ENCODE results near the gene CHPF.

Gene CHPF

DNA sequence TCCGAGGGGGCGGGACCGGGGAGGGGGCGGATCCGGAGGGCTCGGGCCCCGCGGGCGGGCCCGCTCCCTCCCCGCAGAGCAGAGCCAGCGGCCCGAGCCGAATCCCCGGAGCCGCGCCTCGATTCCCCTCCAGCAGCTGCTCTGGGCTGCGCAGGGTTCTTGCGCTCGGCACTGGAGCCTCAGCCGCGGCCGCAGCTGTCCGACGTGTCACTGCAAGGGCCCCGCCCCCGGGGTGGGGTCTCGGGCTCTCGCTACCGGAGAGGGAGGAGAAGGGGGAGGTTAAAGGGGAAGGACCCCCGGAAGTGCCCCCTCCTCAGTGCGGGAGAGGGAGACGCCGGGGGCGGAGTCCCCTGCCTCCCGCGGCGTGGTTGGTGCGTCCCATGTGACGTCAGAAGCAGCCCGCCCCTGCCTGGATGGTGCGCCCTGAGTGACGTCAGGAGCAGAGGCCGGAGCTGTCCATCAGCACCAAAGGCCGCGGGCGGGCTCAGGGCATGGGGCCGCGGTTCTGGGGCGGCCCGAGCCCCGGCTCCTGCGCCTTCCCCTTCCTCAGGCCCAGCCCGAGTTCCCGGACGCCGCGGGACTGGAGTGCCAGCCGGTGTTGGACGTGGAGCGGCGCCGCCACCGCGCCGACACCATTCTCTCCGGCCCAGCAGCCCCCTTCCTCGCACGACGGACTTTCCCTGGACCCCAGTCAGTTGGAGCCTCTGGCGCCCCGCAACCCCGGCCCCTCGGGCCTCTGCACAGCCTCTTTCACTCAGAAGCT lies at the start of gene CHPF, which contains the start of gene TMEM198:
Gene CHPF, minus strand, starts transcription at position 214 of the 763 bp plus-strand sequence. CDS start 271 bp downstream, outside the sequence.
Gene TMEM198, plus strand, starts transcription at position 433 of the 763 bp plus-strand sequence. CDS start 700 bp downstream, outside the sequence.
- peak; percentile 93 for DNase-seq (ENCODE audit: low read depth)

DNA sequence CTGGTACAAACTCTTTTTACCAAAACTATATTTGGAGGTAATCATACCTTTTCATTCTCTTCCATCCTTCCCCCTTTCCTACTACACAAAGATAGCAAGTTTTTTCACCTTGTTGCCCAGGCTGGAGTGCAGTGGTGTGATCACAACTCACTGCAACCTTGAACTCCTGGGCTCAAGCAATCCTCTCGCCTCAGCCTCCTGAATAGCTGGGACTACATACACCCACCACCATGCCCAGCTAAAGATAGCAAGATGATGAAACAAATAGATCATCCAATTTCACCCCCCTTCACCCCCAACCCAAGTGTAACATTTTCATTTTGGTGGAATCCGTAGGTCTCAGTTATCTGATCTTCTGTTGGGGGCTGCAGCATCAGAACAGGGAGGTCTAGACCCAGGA lies 49.5 kb upstream of the CHPF start:
- DNase-seq (ENCODE audit: low read depth), result no peak

DNA sequence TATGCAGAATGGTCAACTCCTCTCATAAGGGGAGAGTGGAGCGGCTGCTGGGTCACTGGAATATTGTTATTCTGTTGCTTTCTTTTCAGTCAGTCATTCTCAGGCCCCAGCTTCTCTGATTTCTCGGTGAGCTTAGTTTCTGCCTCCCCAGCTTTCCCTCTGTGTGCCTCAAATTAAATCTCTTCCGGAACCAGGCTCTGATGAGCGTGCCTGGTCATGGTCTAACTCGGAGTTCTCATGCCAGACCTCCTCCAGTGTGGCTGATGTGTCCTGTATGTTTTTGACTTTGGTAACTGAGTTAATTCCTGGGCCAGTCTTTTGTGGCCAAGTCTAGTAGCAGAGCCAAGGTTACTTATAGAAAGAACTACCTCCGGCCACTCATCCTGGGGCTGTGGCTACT lies 49.1 kb upstream of the CHPF start:
- DNase-seq (ENCODE audit: low read depth), result no peak

- DNase-seq (ENCODE audit: low read depth), result no peak
These were observed 47.5 kb upstream of the CHPF start for GRCh38 chr2:219591091-219591490.

GRCh38 chr2:219581346-219581745 lies 37.7 kb upstream of the CHPF start:
- no peak for DNase-seq (ENCODE audit: low read depth)

- DNase-seq (ENCODE audit: low read depth), result no peak
These were observed 35.4 kb upstream of the CHPF start for GRCh38 chr2:219578811-219579613.

- DNase-seq (ENCODE audit: low read depth), result no peak
These were observed 33.1 kb upstream of the CHPF start for GRCh38 chr2:219576505-219577388.

GRCh38 chr2:219575566-219576504 lies 32.2 kb upstream of the CHPF start:
- DNase-seq (ENCODE audit: low read depth), result no peak

GRCh38 chr2:219574484-219575311 lies 31.1 kb upstream of the CHPF start:
- DNase-seq (ENCODE audit: low read depth), result no peak

DNA sequence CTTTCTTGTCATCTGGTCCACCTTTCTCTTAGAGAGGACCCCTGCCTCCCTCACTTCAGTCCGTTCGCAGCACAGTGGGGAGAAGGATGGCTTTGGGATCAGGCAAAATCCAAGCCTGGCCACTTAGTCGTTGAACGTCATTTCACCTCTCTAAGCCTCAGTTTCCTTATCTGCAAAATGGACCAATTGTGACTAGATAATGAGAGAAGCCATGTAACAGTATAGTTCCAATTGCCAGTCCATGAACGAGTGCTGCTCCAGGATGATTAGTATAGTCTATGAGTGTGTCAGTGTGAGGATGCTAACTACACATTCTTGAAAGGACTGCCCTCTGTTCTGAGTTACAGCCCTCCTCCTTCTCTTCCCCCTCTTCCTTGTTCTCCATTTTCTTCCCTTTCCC lies 29.6 kb upstream of the CHPF start:
- DNase-seq (ENCODE audit: low read depth), result no peak

DNA sequence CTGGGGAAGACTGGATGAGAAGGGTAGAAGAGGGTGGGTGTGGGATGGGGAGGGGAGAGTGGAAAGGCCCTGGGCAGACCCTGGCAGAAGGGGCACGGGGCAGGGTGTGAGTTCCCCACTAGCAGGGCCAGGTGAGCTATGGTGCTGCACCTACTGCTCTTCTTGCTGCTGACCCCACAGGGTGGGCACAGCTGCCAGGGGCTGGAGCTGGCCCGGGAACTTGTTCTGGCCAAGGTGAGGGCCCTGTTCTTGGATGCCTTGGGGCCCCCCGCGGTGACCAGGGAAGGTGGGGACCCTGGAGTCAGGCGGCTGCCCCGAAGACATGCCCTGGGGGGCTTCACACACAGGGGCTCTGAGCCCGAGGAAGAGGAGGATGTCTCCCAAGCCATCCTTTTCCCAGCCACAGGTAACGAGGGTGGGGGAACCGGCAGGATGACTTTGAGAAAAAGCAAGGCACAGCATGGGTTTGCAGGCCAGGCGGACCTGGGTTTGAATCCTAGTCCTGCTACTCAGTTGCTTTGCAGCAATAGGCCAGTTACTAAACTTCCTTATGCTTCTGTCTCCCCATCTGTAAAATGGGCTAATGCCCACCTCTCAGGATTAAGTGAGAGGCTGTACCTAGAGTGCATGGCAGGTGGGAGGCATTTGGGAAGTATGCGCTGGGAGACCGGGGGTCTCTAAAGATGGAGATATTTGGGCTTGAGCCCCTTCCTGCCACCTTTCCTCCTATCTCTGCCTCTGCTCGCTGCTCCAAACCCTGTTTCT lies 28.8 kb upstream of the CHPF start, which contains the start of gene INHA:
Gene INHA, plus strand, starts transcription at position 74 of the 765 bp plus-strand sequence. Its CDS starts 65 bp downstream, at position 139.
- no peak for DNase-seq (ENCODE audit: low read depth)

DNA sequence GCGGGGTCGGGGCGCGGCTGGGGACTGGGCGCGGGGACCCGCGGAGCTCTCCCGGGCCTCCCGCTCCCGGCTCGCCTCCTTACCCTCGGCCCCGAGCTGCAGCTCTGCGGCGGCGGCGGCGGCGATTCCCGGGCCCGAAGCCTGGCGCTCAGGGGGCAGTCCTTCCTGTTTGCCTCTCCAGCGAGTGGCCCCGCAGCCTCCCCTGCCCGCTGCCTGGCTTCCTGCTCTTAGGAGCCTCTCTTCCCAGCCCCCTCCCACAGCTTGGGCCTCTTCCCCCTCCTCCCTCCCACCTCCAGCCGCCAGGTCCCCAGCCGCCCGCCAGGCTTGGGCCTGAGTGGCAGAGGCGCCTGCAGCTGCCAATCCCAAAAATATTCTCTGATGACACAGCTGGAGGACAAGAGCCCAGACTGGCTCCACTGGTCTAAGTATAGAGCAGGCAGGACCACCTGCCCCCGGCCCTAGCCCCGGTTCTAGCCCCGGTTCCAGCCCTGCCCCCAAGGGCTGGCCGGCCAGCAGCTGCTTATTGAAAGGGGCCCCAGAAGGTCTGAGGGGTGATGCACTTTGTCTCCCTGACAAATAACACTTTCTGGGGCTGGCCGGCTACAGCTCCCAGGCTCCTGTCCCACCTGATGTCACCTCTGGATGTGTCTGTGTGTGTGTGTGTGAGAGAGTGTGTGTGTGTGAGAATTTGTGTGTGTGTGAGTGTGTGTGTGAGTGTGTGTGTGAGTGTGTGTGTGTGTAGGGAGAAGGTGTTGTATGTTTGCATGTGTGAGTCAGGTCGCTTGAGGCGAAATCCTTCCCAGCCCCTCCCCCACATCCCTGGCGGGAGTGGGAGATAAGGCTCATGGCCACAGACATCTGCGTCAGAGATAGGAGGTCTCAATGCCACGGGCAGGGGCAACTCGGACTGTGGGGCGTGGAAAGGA lies 28.0 kb upstream of the CHPF start, which contains the start of gene OBSL1:
Gene OBSL1, minus strand, starts transcription at position 229 of the 926 bp plus-strand sequence. CDS start 307 bp downstream, outside the sequence.
- DNase-seq (ENCODE audit: low read depth), result peak; percentile 29

- DNase-seq (ENCODE audit: low read depth), result no peak
These were observed 27.3 kb upstream of the CHPF start for GRCh38 chr2:219570924-219571310.

GRCh38 chr2:219570194-219570923 lies 26.8 kb upstream of the CHPF start:
- DNase-seq (ENCODE audit: low read depth), result no peak

GRCh38 chr2:219569635-219570034 lies 26.0 kb upstream of the CHPF start:
- DNase-seq (ENCODE audit: low read depth), result no peak

DNA sequence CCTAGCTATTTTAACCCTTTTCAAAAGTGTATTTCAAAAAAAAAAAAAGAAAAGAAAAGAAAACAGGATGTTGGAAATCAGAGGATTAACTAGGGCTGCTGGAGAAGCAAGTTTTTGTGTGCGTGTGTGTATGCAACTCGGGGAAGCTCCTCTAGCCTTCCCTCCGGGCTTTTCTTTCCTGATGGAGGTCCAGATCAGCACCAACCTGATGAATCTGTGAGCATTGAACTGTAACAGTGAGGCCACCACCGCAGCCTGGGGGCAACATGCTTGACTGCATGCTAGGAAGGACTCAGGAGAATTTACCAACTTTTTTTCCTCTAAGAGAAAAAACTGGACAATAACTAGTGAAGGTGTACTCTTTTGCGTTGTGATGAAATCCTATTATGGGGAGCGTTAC lies 25.4 kb upstream of the CHPF start:
- DNase-seq (ENCODE audit: low read depth), result no peak

DNA sequence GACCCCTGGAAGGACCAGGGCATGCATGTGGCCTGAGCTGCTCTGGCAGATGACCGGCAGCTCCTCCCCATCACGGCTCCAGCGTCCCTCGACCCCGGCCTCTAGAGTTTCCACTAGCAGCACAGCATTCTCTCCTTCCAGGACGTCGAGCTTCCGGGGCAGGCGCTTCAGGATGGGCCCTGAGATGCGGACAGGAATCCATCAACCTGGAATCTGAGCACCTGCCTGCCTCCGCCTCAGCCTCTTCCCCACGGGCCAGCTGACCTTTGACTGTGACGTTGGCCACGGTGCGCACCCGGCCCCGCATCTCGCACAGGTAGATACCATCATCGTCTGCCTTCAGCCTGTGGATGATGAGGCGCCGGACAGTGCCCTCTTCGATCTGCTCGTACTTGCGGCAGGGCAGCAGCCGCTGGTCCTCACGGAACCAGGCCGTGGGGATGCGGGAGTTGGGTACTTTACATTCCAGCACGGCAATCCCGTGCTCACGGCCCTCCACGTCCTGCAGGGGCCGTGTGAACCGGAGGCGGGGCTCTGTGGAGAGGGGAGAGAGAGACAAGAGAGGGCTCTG lies 24.3 kb upstream of the CHPF start:
- no peak for DNase-seq (ENCODE audit: low read depth)
